Measurements from ENCODE around the gene NOD1. TPM values are rescaled to one million over a fixed set of nuclear protein-coding genes. Genes with fewer than 3 reads are reported as not detected.

NOD1 gene
- total RNA-seq, 4 donors from 2014 or later, result 14.9 to 50.4 (median 31.8) TPM

DNA sequence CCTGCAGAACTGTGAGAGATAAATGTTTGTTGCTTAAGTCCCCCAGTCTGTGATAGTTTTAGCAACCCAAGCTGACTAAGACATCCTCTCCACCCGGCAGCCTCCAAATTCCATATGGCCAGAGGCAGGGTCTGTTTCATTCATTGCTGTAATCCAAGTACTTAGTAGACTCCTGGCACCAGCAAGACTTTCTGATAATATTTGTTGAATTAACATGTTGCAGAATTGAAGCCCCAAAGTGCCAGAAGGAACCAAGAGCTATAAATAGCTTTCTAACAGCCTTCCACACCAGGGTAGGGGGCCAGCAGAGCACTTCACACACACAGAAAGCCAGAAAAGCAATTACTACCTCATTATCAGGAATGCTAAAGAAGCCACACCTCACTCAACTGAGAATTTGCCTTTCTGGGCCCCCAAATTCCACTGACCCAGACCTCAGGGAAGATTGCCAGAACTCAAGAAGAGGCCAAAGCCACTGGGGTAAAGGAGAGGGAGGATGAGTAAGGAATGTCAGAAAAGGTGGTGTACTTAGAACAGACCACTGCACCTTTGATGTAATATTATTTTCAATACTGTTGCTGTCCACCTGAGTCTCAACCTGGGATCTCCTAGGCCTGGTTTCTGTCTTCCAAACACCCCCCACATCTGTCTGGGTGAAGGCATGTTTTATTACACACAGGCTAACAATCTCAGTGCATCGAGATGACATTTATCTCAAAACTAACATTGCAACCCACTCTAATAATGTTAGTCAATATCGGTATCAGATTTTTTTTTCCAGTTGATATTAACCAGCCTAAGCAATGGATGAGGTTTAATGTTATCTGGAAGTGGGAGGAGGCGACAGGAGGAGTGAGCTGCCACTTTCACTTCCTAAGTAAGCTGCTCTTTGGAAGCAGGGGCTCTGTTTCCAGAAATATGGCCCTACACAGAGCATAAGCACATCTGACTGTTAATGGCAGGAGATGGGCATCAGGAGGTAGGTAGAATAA is 5.5 kb downstream of the NOD1 start:
- Histone ChIP-seq H3K9me3 (no peaks in the 10 kb centered on the region), H3K4me3 (no peak overlapping the region), H3K27ac (peak overlapping the region in 3 of 4 donors; percentile 21 to 97 (median 96)), H3K27me3 (no peaks in the 10 kb centered on the region), H3K4me1 (peaks cover 0 to 99% (median 84%) of the 10 kb centered on the region in 4 donors), H3K36me3 (no peaks in the 10 kb centered on the region)
- DNase-seq (ENCODE audit: low spot score in 2 of 2), result no peak
- TF ChIP-seq, protein P1, sequence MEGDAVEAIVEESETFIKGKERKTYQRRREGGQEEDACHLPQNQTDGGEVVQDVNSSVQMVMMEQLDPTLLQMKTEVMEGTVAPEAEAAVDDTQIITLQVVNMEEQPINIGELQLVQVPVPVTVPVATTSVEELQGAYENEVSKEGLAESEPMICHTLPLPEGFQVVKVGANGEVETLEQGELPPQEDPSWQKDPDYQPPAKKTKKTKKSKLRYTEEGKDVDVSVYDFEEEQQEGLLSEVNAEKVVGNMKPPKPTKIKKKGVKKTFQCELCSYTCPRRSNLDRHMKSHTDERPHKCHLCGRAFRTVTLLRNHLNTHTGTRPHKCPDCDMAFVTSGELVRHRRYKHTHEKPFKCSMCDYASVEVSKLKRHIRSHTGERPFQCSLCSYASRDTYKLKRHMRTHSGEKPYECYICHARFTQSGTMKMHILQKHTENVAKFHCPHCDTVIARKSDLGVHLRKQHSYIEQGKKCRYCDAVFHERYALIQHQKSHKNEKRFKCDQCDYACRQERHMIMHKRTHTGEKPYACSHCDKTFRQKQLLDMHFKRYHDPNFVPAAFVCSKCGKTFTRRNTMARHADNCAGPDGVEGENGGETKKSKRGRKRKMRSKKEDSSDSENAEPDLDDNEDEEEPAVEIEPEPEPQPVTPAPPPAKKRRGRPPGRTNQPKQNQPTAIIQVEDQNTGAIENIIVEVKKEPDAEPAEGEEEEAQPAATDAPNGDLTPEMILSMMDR (IDR thresholded peaks at IDR 0.05), result no peak
- TF ChIP-seq POLR2A (IDR thresholded peaks at IDR 0.05), result no peak
- no peak for TF ChIP-seq EP300 (IDR thresholded peaks at IDR 0.05)
- WGBS, 2 donors, result 54 to 57% methylated on average over 4 of the region's 4 CpGs

DNA sequence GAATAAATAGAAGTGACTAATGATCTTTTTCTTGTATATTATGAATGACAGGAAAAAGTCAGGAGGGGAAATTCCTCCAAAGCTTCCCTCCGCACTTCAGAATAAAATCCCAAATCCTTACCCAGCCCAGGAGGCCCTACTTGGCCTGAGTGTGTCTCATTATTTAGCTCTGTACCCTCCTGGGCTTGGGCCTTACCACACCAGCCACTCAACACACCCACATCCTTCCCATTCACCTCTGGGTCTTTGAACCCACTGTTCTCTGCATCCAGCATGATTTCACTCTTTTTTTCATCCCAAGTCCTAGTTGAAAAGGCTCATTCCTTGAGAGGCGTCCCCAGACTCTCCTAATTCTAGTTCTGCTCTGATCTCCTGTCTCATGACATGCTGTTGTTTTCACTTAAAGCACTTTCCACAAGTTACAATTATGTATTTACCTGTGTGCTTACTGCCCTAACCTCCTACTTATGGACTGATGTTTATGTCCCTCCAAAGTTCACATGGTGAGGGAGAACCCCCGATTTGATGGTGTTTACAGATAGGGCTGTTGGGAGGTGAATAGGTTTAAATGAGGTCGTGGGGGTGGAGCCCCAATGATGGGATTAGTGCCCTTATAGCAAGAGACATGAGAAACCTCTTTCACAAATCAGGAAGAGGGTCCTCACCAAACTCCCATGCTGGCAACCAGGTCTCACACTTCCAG is 6.4 kb downstream of the NOD1 start:
- H3K9me3 ChIP-seq, result no peaks in the 10 kb centered on the region
- H3K27ac ChIP-seq, result peak overlapping the region; percentile 65 to 97 (median 82)
- WGBS, 2 donors, result 61 to 65% methylated on average over 4 of the region's 4 CpGs
- DNase-seq (ENCODE audit: low spot score in 2 of 2), result no peak
- no peak overlapping the region for H3K4me3 ChIP-seq
- peak in 1 of 2 donors; percentile 25 for TF ChIP-seq EP300 (IDR thresholded peaks at IDR 0.05)
- TF ChIP-seq, protein P1 (IDR thresholded peaks at IDR 0.05), result no peak
- peaks cover 0 to 98% (median 82%) of the 10 kb centered on the region in 4 donors for H3K4me1 ChIP-seq
- H3K36me3 ChIP-seq, result no peaks in the 10 kb centered on the region
- H3K27me3 ChIP-seq, result no peaks in the 10 kb centered on the region

DNA sequence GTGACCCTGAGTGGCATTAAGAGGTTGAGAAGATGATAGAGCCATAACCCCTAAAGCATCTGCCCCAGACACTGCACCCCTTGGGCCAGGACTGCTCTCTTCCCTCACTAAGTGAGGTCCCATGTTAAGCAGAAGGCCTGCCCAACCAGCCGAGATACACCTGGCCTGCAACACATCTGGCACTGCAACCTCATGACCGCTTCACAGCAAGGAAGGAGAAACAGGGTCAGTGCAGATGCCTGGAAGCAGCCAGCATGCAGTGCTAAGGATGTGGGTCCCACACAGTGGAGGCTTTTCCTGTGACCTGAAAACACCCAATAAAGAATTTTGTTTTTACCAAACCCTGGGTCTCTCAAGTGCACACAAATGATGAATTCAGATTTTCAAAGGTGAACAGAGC is 7.4 kb downstream of the NOD1 start:
- TF ChIP-seq, protein P1 (IDR thresholded peaks at IDR 0.05), result no peak
- no peak for TF ChIP-seq EP300 (IDR thresholded peaks at IDR 0.05)
- no peaks in the 10 kb centered on the region for H3K27me3 ChIP-seq
- 54 to 56% methylated on average over 2 of the region's 2 CpGs for WGBS, 2 donors
- DNase-seq (ENCODE audit: low spot score in 2 of 2), result no peak
- H3K4me3 ChIP-seq, result no peak overlapping the region
- peaks cover 0 to 98% (median 76%) of the 10 kb centered on the region in 4 donors for H3K4me1 ChIP-seq
- H3K27ac ChIP-seq, result peak overlapping the region; percentile 65 to 97 (median 82)
- no peaks in the 10 kb centered on the region for H3K9me3 ChIP-seq
- H3K36me3 ChIP-seq, result no peaks in the 10 kb centered on the region

DNA sequence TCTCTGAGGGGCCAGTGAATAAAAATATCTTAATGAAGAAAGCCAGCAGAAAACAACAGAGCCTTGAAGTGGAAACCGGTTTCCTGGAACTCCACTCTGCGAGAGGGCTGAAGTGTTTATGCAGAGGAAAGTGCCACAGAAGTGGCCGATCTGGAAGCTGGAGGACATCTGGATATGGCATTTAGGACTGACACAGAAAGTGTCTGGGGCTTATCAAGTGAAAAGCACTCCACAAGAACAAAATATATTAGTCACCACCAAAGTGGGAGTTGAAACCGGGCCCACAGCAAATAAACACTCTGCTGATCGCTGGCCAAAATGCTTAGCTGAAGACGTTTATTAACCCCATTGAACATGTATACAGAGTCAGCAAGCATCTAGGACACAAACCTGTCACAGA is 7.8 kb downstream of the NOD1 start:
- TF ChIP-seq, protein P1 (IDR thresholded peaks at IDR 0.05), result no peak
- TF ChIP-seq EP300 (IDR thresholded peaks at IDR 0.05), result peak in 1 of 2 donors; percentile 57
- no peak for TF ChIP-seq POLR2A (IDR thresholded peaks at IDR 0.05)
- H3K4me1 ChIP-seq, result peaks cover 0 to 98% (median 78%) of the 10 kb centered on the region in 4 donors
- no peaks in the 10 kb centered on the region for H3K27me3 ChIP-seq
- DNase-seq (ENCODE audit: low spot score in 2 of 2), result peak in 1 of 2 donors; percentile 50
- H3K27ac ChIP-seq, result peak overlapping the region; percentile 65 to 97 (median 82)
- WGBS, 2 donors, result 8 to 13% methylated on average over 6 of the region's 6 CpGs
- no peaks in the 10 kb centered on the region for H3K36me3 ChIP-seq
- no peak overlapping the region for H3K4me3 ChIP-seq
- no peaks in the 10 kb centered on the region for H3K9me3 ChIP-seq

All from tibial nerve (tissue), 4 donors.